ENCODE results near the gene PRR5.

- no peak for TF ChIP-seq CTCF (IDR thresholded peaks at IDR 0.05)
- TF ChIP-seq POLR2A (IDR thresholded peaks at IDR 0.05): peak in 1 of 3 donors; percentile 7
Observed at GRCh38 chr22:44753189-44754042, 51.4 kb downstream of the PRR5 start.

Measured in body of pancreas (tissue), 4 donors.